Esophagus muscularis mucosa (tissue), 4 donors: ENCODE data around the gene NCAN. TPM values are rescaled to one million over a fixed set of nuclear protein-coding genes. Genes with fewer than 3 reads are reported as not detected.
"Not testable (repeated sequence)": the region's sequence is repeated elsewhere in the genome, so short reads cannot be mapped to it uniquely, and the experiment has no call there.

Source experiments
- DNase-seq: peaks from one replicate; pipeline ENCODE4 v3.0.0-alpha.2; 2017; ENCODE audit errors: extremely low spot score
- H3K27ac ChIP-seq, 4 donors: fragments of 200-600 bp; sonication (generic); replicated peaks in 1 of 4; 1 replicate in 3 of 4; 2 replicates in 1 of 4; pipeline ENCODE4 v1.5.1; 2016 to 2019; ENCODE audit warnings: mild to moderate bottlenecking in 1 of 4
- H3K27me3 ChIP-seq, 4 donors: fragments of 200-600 bp; sonication (generic); one replicate each; pipeline versions ENCODE4 v1.5.1 to v1.6.0; 2016 to 2019
- H3K36me3 ChIP-seq, 4 donors: fragments of 200-600 bp; sonication (generic); one replicate each; pipeline ENCODE4 v1.5.1; 2016 to 2019
- H3K4me1 ChIP-seq, 4 donors: fragments of 200-600 bp; sonication (generic); one replicate each; pipeline ENCODE4 v1.5.1; 2016 to 2019
- H3K4me3 ChIP-seq, 4 donors: fragments of 200-600 bp; sonication (generic); 1 replicate in 2 of 4; 2 replicates in 2 of 4; pipeline ENCODE4 v1.5.1; 2016 to 2019; ENCODE audit warnings: mild to moderate bottlenecking in 4 of 4, moderate library complexity in 1 of 4
- H3K9me3 ChIP-seq, 4 donors: fragments of 200-600 bp; sonication (generic); 1 replicate in 3 of 4; 2 replicates in 1 of 4; pipeline ENCODE4 v1.5.1; 2016 to 2019
- CTCF ChIP-seq, 3 experiments: fragments of 200-600 bp in 2 of 3; fragments of 450-650 bp in 1 of 3; sonication (generic) in 2 of 3; IDR thresholded peaks; one replicate each; pipeline ENCODE4 v1.5.1; 2017 to 2019; ENCODE audit warnings: antibody characterized with exemption in 3 of 3, mild to moderate bottlenecking in 2 of 3, moderate library complexity in 1 of 3
- EP300 ChIP-seq: sonication (generic); formaldehyde crosslinking; IDR thresholded peaks from one replicate; pipeline ENCODE4 v1.6.1; 2017; ENCODE audit warnings: antibody characterized with exemption
- POLR2A ChIP-seq: fragments of 450-650 bp; IDR thresholded peaks from one replicate; pipeline ENCODE4 v1.6.1; 2017; ENCODE audit warnings: antibody characterized with exemption, moderate library complexity, mild to moderate bottlenecking, low read depth
- POLR2AphosphoS5 ChIP-seq, 2 donors: sonication (generic); formaldehyde crosslinking; IDR thresholded peaks; one replicate each; pipeline ENCODE4 v1.6.1; 2017; ENCODE audit warnings: antibody characterized with exemption in 2 of 2
- WGBS: methylation state at CpG from one replicate; pipeline ENCODE4 v1.1.5; 2018; 5-methylcytosine and 5-hydroxymethylcytosine counted together
- intact Hi-C: fragments of 100-400 bp; cut with DNase I; formaldehyde crosslinking; loops from one replicate; pipeline ENCODE4 v1.15.1; 2023
- total RNA-seq, 4 donors: library from RNA; depleted of rRNA; stranded (reverse); fragments of >200 nt; gene quantifications; one replicate each; pipeline versions ENCODE4 v1.1.0 to v1.2.1, GENCODE V29; 2016

NCAN gene
- total RNA-seq, 4 donors from 2014 or later: 0.17 TPM; not detected in 3

GRCh38 chr19:19169236-19170052 lies 42.3 kb upstream of the NCAN start:
- intact Hi-C loops: no loop called here
- 79% methylated on average over 9 of the region's 9 CpGs for WGBS
- Histone ChIP-seq H3K27ac (no peak overlapping the region), H3K4me3 (peak overlapping the region; percentile 22 to 48 (median 35)), H3K27me3 (peaks cover 0 to 15% (median 5%) of the 10 kb centered on the region in 4 donors), H3K4me1 (peaks cover 9 to 15% (median 12%) of the 10 kb centered on the region in 4 donors), H3K36me3 (no peaks in the 10 kb centered on the region), H3K9me3 (no peaks in the 10 kb centered on the region)
- DNase-seq: no peak
- TF ChIP-seq CTCF (IDR thresholded peaks at IDR 0.05) (no peak), POLR2AphosphoS5 (IDR thresholded peaks at IDR 0.05) (no peak), EP300 (no peak), POLR2A (no peak)

GRCh38 chr19:19170053-19170872 lies 41.5 kb upstream of the NCAN start, which contains the start of gene MEF2B:
Gene MEF2B, minus strand, starts transcription at chr19:19170263. Its CDS starts 19,528 bp downstream, at chr19:19150735.
- H3K9me3 ChIP-seq: no peaks in the 10 kb centered on the region
- H3K4me3 ChIP-seq: peak within 1 kb of the TSS; percentile 22 to 48 (median 35)
- WGBS: 24% methylated on average over 30 of the region's 56 CpGs
- intact Hi-C loops: no loop called here
- peaks cover 9 to 21% (median 15%) of the 10 kb centered on the region in 4 donors for H3K4me1 ChIP-seq
- DNase-seq: no peak
- TF ChIP-seq POLR2A: no peak
- no peak for TF ChIP-seq CTCF (IDR thresholded peaks at IDR 0.05)
- no peak for TF ChIP-seq POLR2AphosphoS5 (IDR thresholded peaks at IDR 0.05)
- TF ChIP-seq EP300: no peak
- peaks cover 0 to 15% (median 5%) of the 10 kb centered on the region in 4 donors for H3K27me3 ChIP-seq
- H3K36me3 ChIP-seq: no peaks in the 10 kb centered on the region
- H3K27ac ChIP-seq: no peak within 1 kb of the TSS

GRCh38 chr19:19170873-19171672 lies 40.7 kb upstream of the NCAN start:
- Histone ChIP-seq H3K27me3 (peaks cover 0 to 15% (median 5%) of the 10 kb centered on the region in 4 donors), H3K4me1 (peaks cover 9 to 21% (median 15%) of the 10 kb centered on the region in 4 donors), H3K36me3 (peaks cover 0 to 8% (median under 1%) of the 10 kb centered on the region in 4 donors), H3K27ac (no peak overlapping the region), H3K4me3 (no peak overlapping the region), H3K9me3 (no peaks in the 10 kb centered on the region)
- TF ChIP-seq POLR2A: no peak
- intact Hi-C loops: no loop called here
- no peak for DNase-seq
- 79% methylated on average over 6 of the region's 6 CpGs for WGBS

GRCh38 chr19:19171821-19172532 lies 39.8 kb upstream of the NCAN start:
- intact Hi-C loops: no loop called here
- 71% methylated on average over 8 of the region's 8 CpGs for WGBS
- peaks cover 0 to 15% (median 5%) of the 10 kb centered on the region in 4 donors for H3K27me3 ChIP-seq

GRCh38 chr19:19173243-19173642 lies 38.5 kb upstream of the NCAN start:
- H3K4me3 ChIP-seq, intact Hi-C loops, DNase-seq, H3K27ac ChIP-seq, H3K9me3 ChIP-seq: not testable (repeated sequence)
- Histone ChIP-seq H3K27me3 (peaks cover 0 to 15% (median 5%) of the 10 kb centered on the region in 4 donors), H3K4me1 (peaks cover 9 to 21% (median 15%) of the 10 kb centered on the region in 4 donors), H3K36me3 (peaks cover 0 to 28% (median 14%) of the 10 kb centered on the region in 4 donors)
- WGBS: 87% methylated on average over 5 of the region's 5 CpGs

More at GRCh38 chr19:19171821-19172532, 39.8 kb upstream of the NCAN start:
- Histone ChIP-seq H3K36me3 (peaks cover 0 to 17% (median 7%) of the 10 kb centered on the region in 4 donors), H3K4me1 (peaks cover 9 to 21% (median 15%) of the 10 kb centered on the region in 4 donors), H3K9me3 (no peaks in the 10 kb centered on the region), H3K4me3 (no peak overlapping the region), H3K27ac (no peak overlapping the region)
- no peak for DNase-seq
- TF ChIP-seq CTCF (IDR thresholded peaks at IDR 0.05): no peak
- no peak for TF ChIP-seq POLR2A
- no peak for TF ChIP-seq POLR2AphosphoS5 (IDR thresholded peaks at IDR 0.05)
- TF ChIP-seq EP300: no peak
